ENCODE data around the gene C1orf21.
"Not testable (repeated sequence)": the region's sequence is repeated elsewhere in the genome, so short reads cannot be mapped to it uniquely, and the experiment has no call there.

C1orf21 gene

GRCh38 chr1:184386312-184387068 lies at the start of gene C1orf21:
TSS of gene C1orf21 (plus strand) at chr1:184387029. CDS start at chr1:184477510, 90,481 bp downstream.
- DNase-seq: peak; percentile 85

GRCh38 chr1:184337865-184338264 lies 49.0 kb upstream of the C1orf21 start:
- not testable (repeated sequence) for DNase-seq

GRCh38 chr1:184340984-184341383 lies 45.8 kb upstream of the C1orf21 start:
- no peak for DNase-seq

- no peak for DNase-seq
Measured at GRCh38 chr1:184350573-184350972, 36.3 kb upstream of the C1orf21 start.

GRCh38 chr1:184351416-184351975 lies 35.3 kb upstream of the C1orf21 start:
- DNase-seq: no peak

- DNase-seq: no peak
Measured at GRCh38 chr1:184352776-184353175, 34.1 kb upstream of the C1orf21 start.

GRCh38 chr1:184354719-184355118 lies 32.1 kb upstream of the C1orf21 start:
- DNase-seq: no peak

- DNase-seq: no peak
Measured at GRCh38 chr1:184356891-184357290, 29.9 kb upstream of the C1orf21 start.

GRCh38 chr1:184358256-184358655 lies 28.6 kb upstream of the C1orf21 start:
- DNase-seq: no peak

- no peak for DNase-seq
Measured at GRCh38 chr1:184359909-184360308, 26.9 kb upstream of the C1orf21 start.

- no peak for DNase-seq
Measured at GRCh38 chr1:184362876-184363275, 24.0 kb upstream of the C1orf21 start.

- no peak for DNase-seq
Measured at GRCh38 chr1:184365699-184366098, 21.1 kb upstream of the C1orf21 start.

GRCh38 chr1:184366997-184367396 lies 19.8 kb upstream of the C1orf21 start:
- DNase-seq: no peak

GRCh38 chr1:184367427-184368038 lies 19.3 kb upstream of the C1orf21 start:
- no peak for DNase-seq

- DNase-seq: no peak
Measured at GRCh38 chr1:184368354-184368753, 18.5 kb upstream of the C1orf21 start.

- no peak for DNase-seq
Measured at GRCh38 chr1:184370850-184371249, 16.0 kb upstream of the C1orf21 start.

- no peak for DNase-seq
Measured at GRCh38 chr1:184373155-184373554, 13.7 kb upstream of the C1orf21 start.

- no peak for DNase-seq
Measured at GRCh38 chr1:184376369-184376768, 10.5 kb upstream of the C1orf21 start.

- no peak for DNase-seq
Measured at GRCh38 chr1:184379111-184379752, 7.6 kb upstream of the C1orf21 start.

GRCh38 chr1:184380468-184380867 lies 6.4 kb upstream of the C1orf21 start:
- no peak for DNase-seq

GRCh38 chr1:184383772-184384323 lies 3.0 kb upstream of the C1orf21 start:
- DNase-seq: no peak

- DNase-seq: no peak
Measured at GRCh38 chr1:184385865-184386311, 941 bp upstream of the C1orf21 start.

GRCh38 chr1:184387069-184387475 lies 243 bp downstream of the C1orf21 start:
- DNase-seq: no peak

All from NCI-H446 treated with DMSO at 0.1 percent for 48 hours (cell line).